ENCODE data around the gene FBXW11. TPM values are rescaled to one million over a fixed set of nuclear protein-coding genes. Genes with fewer than 3 reads are reported as not detected.
"Not testable (repeated sequence)": the region's sequence is repeated elsewhere in the genome, so short reads cannot be mapped to it uniquely, and the experiment has no call there.

Gene FBXW11
- total RNA-seq, 4 donors from 2014 or later: 41.1 to 49.7 (median 43.0) TPM

DNA sequence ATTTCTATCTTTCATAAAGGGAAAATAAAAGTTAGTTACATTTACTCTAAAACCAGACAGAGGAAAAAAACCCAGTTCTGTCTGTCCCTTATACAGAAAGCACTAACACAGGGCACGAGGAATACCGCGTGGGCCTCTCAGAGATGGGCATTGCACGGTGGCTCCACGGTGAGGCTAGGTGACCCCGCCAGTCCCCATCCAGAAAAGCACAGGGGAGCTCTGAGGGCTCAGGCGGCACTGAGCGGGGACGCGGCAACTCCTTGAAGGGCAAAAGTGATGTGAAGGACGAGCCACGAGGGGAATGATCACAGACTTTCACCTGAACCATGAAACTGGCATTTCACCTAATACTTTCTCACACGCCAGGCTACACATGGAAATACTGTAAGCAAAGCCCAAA is 35.7 kb upstream of the FBXW11 start:
- Histone ChIP-seq H3K36me3 (peaks cover 11% of the 10 kb centered on the region), H3K27ac (no peak overlapping the region), H3K9me3 (no peaks in the 10 kb centered on the region), H3K4me1 (peaks cover 9% of the 10 kb centered on the region), H3K4me3 (no peak overlapping the region), H3K27me3 (no peaks in the 10 kb centered on the region)
- DNase-seq (ENCODE audit: low spot score in 2 of 2): no peak
- TF ChIP-seq POLR2AphosphoS5 (IDR thresholded peaks at IDR 0.05): no peak
- TF ChIP-seq EP300 (IDR thresholded peaks at IDR 0.05): no peak
- TF ChIP-seq, protein P1, sequence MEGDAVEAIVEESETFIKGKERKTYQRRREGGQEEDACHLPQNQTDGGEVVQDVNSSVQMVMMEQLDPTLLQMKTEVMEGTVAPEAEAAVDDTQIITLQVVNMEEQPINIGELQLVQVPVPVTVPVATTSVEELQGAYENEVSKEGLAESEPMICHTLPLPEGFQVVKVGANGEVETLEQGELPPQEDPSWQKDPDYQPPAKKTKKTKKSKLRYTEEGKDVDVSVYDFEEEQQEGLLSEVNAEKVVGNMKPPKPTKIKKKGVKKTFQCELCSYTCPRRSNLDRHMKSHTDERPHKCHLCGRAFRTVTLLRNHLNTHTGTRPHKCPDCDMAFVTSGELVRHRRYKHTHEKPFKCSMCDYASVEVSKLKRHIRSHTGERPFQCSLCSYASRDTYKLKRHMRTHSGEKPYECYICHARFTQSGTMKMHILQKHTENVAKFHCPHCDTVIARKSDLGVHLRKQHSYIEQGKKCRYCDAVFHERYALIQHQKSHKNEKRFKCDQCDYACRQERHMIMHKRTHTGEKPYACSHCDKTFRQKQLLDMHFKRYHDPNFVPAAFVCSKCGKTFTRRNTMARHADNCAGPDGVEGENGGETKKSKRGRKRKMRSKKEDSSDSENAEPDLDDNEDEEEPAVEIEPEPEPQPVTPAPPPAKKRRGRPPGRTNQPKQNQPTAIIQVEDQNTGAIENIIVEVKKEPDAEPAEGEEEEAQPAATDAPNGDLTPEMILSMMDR (IDR thresholded peaks at IDR 0.05): no peak
- no peak for TF ChIP-seq POLR2A (IDR thresholded peaks at IDR 0.05)
- 92% methylated on average over 13 of the region's 13 CpGs for WGBS

DNA sequence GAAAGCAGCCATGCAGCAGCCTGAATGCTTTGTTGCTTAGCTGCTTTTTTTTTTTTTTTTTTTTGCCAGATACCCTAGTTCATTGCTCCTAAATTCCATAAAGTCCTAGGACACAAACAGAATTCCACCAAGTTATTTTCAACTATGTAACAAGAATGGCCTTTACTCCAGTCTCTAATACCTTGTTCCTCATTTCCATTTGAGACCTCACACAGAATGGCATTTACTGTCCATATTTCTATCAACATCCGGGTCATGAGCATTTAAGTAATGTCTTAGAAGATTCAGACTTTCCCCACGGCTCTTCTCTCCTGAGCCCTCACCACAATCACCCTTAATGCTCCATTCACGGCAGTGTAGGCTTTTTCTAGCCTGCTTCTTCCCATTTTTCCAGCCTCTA is 31.7 kb upstream of the FBXW11 start:
- 95% methylated on average over 3 of the region's 3 CpGs for WGBS
- Histone ChIP-seq H3K27me3 (no peaks in the 10 kb centered on the region), H3K27ac (no peak overlapping the region), H3K4me1 (peaks cover 5% of the 10 kb centered on the region), H3K4me3 (no peak overlapping the region), H3K36me3 (no peaks in the 10 kb centered on the region), H3K9me3 (no peaks in the 10 kb centered on the region)
- no peak for DNase-seq (ENCODE audit: low spot score in 2 of 2)
- TF ChIP-seq POLR2A (IDR thresholded peaks at IDR 0.05) (no peak), POLR2AphosphoS5 (IDR thresholded peaks at IDR 0.05) (no peak)

DNA sequence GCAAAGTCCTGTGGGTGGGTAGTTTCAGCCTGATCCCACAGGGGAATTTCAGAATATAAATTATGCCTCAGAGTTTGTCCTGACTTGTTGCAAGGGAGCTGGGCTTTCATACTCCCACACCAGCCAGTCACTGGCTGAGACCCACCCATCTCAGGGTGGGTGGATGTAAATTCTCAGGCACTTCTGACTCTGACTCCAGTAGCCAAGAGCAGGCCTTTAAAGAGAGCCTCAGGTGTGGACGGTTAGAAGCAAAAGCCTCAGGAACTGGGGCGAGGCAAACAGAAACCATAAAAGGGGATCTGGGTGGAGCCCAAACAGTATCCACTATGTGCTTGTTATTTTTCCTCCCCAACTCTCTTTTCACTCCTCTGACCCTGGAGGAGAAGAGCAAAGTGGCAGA is 28.6 kb upstream of the FBXW11 start:
- no peak for DNase-seq (ENCODE audit: low spot score in 2 of 2)
- 26% methylated on average over 2 of the region's 2 CpGs for WGBS
- H3K4me3 ChIP-seq: no peak overlapping the region
- no peaks in the 10 kb centered on the region for H3K36me3 ChIP-seq
- TF ChIP-seq EP300 (IDR thresholded peaks at IDR 0.05) (no peak), POLR2A (IDR thresholded peaks at IDR 0.05) (no peak), POLR2AphosphoS5 (IDR thresholded peaks at IDR 0.05) (no peak)
- TF ChIP-seq, protein P1 (IDR thresholded peaks at IDR 0.05): no peak
- no peaks in the 10 kb centered on the region for H3K27me3 ChIP-seq
- H3K4me1 ChIP-seq: peaks cover 5% of the 10 kb centered on the region
- no peak overlapping the region for H3K27ac ChIP-seq
- H3K9me3 ChIP-seq: no peaks in the 10 kb centered on the region

DNA sequence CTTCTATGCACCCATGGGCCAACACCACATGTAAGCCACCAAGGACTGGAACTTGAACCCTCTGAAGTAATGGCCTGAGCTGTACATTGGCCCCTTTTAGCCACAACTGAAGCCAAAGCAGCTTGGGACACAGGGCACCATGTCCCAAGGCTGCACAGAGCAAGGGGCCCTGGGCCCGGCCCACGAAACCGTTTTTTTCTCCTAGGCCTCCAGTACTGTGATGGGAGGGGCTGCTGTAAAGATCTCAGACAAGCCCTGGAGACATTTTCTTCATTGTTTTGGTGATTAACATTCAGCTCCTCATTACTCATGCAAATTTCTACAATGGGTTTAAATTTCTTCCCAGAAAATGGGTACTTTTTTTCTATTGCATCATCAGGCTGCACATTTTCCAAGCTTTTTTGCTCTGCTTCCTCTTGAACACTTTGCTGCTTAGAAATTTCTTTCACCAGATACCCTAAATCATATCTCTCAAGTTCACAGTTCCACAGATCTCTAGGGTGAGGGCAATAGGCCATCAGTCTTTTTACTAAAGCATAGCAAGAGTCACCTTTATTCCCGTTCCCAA is 25.5 kb upstream of the FBXW11 start:
- H3K36me3 ChIP-seq: no peaks in the 10 kb centered on the region
- 95% methylated on average over 4 of the region's 4 CpGs for WGBS
- H3K27ac ChIP-seq: no peak overlapping the region
- H3K27me3 ChIP-seq: no peaks in the 10 kb centered on the region
- H3K4me3 ChIP-seq: no peak overlapping the region
- H3K9me3 ChIP-seq: no peaks in the 10 kb centered on the region
- TF ChIP-seq POLR2AphosphoS5 (IDR thresholded peaks at IDR 0.05) (no peak), POLR2A (IDR thresholded peaks at IDR 0.05) (no peak)
- peaks cover 5% of the 10 kb centered on the region for H3K4me1 ChIP-seq
- DNase-seq (ENCODE audit: low spot score in 2 of 2): no peak

DNA sequence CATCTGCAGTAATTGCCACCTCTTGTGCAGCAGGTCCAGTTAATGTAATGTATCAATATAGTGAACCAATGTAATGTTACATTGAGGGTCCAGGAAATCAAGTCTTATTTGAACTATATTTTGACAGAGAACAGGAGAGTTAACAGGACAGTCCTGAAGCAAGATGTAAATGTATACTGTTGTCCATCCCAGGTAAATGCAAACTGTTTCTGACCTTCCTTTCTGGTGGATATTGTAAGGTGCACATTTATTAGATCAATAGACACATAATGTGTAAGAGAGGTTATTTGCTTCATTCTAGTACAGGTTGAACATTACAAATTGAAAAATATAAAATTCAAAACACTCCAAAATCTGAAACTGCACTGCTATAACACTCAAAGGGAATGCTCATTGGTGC is 23.4 kb upstream of the FBXW11 start:
- peaks cover 4% of the 10 kb centered on the region for H3K4me1 ChIP-seq
- no peak overlapping the region for H3K27ac ChIP-seq
- no peaks in the 10 kb centered on the region for H3K27me3 ChIP-seq
- DNase-seq (ENCODE audit: low spot score in 2 of 2): no peak
- no peaks in the 10 kb centered on the region for H3K9me3 ChIP-seq
- no peaks in the 10 kb centered on the region for H3K36me3 ChIP-seq
- H3K4me3 ChIP-seq: no peak overlapping the region
- TF ChIP-seq, protein P1 (IDR thresholded peaks at IDR 0.05): no peak
- TF ChIP-seq POLR2A (IDR thresholded peaks at IDR 0.05) (no peak), EP300 (IDR thresholded peaks at IDR 0.05) (no peak), POLR2AphosphoS5 (IDR thresholded peaks at IDR 0.05) (no peak)

DNA sequence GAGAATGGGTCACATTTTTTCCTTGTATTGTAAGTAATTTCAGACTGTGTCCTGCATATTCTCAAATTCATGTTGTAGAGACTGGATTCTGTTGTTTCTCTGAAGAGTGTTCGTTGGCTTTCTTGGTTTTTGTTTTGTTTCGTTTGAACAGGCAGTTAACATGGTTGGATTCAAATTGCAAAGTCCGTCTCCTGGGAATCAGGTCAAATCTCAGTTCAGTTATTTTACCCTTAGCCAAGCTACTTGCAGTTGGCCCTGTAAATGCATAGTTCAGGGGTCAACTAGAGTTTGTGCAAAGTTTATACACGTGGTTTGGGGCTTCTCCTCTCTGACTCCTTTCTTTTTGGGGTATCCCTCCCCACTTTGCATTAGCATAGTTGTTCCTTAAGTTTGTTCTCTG is 21.7 kb upstream of the FBXW11 start:
- DNase-seq (ENCODE audit: low spot score in 2 of 2): no peak
- no peak for TF ChIP-seq EP300 (IDR thresholded peaks at IDR 0.05)
- TF ChIP-seq POLR2A (IDR thresholded peaks at IDR 0.05): no peak
- TF ChIP-seq, protein P1 (IDR thresholded peaks at IDR 0.05): no peak
- Histone ChIP-seq H3K27me3 (no peaks in the 10 kb centered on the region), H3K4me3 (no peak overlapping the region), H3K4me1 (no peaks in the 10 kb centered on the region), H3K9me3 (no peaks in the 10 kb centered on the region), H3K27ac (no peak overlapping the region), H3K36me3 (no peaks in the 10 kb centered on the region)
- whole genome bisulfite sequencing: 85% methylated on average over 4 of the region's 4 CpGs

DNA sequence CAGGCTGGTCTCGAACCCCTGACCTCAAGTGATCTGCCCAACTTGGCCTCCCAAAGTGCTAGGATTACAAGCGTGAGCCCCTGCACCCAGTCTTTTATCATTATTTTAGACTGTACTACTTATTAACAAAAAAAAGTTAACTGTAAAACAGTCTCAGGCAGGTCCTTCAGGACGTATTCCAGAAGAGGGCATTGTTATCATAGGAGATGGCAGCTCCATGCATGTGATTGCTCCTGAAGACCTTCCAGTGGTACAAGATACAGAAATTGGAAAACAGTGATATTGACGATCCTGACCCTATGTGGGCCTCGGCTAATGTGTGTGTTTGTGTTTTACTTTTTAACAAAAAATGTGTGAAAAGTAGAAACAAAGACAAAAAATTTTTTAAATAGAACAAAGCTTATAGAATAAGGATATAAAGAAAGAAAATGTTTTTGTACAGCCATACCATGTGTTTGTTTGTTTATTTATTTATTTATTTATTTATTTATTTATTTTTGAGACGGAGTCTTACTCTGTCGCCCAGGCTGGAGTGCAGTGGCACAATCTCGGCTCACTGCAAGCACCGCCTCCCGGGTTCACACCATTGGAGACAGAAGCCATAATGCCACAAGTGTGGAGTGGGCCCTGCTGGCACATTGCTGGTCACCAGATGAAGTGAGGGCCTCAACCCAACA is 13.8 kb upstream of the FBXW11 start:
- 81% methylated on average over 10 of the region's 10 CpGs for WGBS
- not testable (repeated sequence) for H3K4me1 ChIP-seq; DNase-seq (ENCODE audit: low spot score in 2 of 2); H3K4me3 ChIP-seq; H3K27ac ChIP-seq; H3K9me3 ChIP-seq; H3K36me3 ChIP-seq; H3K27me3 ChIP-seq

All from suprapubic skin (tissue), 4 donors.